ENCODE measurements around the gene C16orf54. TPM values are rescaled to one million over a fixed set of nuclear protein-coding genes. Genes with fewer than 3 reads are reported as not detected.
A peak's percentile ranks its signal among the peaks of the same experiment; 100 is the strongest.

C16orf54 gene
- total and polyA plus RNA-seq, 9 of the 15 experiments (the other 6 are each of a cell fraction or from before 2014, with no cell fraction given) = 0.09 TPM; not detected in 8

- TF ChIP-seq ZNF609 (CRISPR knock-in tag; IDR thresholded peaks at IDR 0.05; ENCODE audit: borderline replicate concordance) (no peak), NFRKB (IDR thresholded peaks at IDR 0.05; ENCODE audit: low read depth) (no peak), KLF13 (tag; IDR thresholded peaks at IDR 0.05; ENCODE audit: borderline replicate concordance, low read depth) (no peak), HNRNPUL1 (IDR thresholded peaks at IDR 0.05; ENCODE audit: low read length) (no peak), ZNF134 (CRISPR knock-in tag; conservative IDR thresholded peaks at IDR 0.05) (no peak), FOXA1 (IDR thresholded peaks at IDR 0.05; ENCODE audit: borderline replicate concordance) (no peak), ZNF699 (CRISPR knock-in tag; IDR thresholded peaks at IDR 0.05; ENCODE audit: insufficient replicate concordance) (no peak), ZNF184 (CRISPR knock-in tag; IDR thresholded peaks at IDR 0.05) (no peak), ZNF311 (CRISPR knock-in tag; IDR thresholded peaks at IDR 0.05) (no peak), SREBF2 (CRISPR knock-in tag; IDR thresholded peaks at IDR 0.05) (no peak), MAZ (CRISPR knock-in tag; conservative IDR thresholded peaks at IDR 0.05 in 1 of 2, IDR thresholded peaks at IDR 0.05 in 1 of 2) (0 out of 4 replicates have a peak, but pooled peaks of 1 of the 2 experiments have one; percentile 24), GABPB1 (CRISPR knock-in tag; IDR thresholded peaks at IDR 0.05) (0 out of 2 replicates have a peak, but pooled peaks have one; percentile 26), ZNF586 (CRISPR knock-in tag; conservative IDR thresholded peaks at IDR 0.05) (no peak), CCAR2 (IDR thresholded peaks at IDR 0.05; ENCODE audit: low read depth, low read length) (no peak), NR4A1 (CRISPR knock-in tag; IDR thresholded peaks at IDR 0.05) (no peak), NR4A1 (tag; IDR thresholded peaks at IDR 0.05) (no peak)
- TF ChIP-seq, protein P1, sequence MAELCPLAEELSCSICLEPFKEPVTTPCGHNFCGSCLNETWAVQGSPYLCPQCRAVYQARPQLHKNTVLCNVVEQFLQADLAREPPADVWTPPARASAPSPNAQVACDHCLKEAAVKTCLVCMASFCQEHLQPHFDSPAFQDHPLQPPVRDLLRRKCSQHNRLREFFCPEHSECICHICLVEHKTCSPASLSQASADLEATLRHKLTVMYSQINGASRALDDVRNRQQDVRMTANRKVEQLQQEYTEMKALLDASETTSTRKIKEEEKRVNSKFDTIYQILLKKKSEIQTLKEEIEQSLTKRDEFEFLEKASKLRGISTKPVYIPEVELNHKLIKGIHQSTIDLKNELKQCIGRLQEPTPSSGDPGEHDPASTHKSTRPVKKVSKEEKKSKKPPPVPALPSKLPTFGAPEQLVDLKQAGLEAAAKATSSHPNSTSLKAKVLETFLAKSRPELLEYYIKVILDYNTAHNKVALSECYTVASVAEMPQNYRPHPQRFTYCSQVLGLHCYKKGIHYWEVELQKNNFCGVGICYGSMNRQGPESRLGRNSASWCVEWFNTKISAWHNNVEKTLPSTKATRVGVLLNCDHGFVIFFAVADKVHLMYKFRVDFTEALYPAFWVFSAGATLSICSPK (IDR thresholded peaks at IDR 0.05; ENCODE audit: borderline replicate concordance) = no peak
- TF ChIP-seq, protein P2, sequence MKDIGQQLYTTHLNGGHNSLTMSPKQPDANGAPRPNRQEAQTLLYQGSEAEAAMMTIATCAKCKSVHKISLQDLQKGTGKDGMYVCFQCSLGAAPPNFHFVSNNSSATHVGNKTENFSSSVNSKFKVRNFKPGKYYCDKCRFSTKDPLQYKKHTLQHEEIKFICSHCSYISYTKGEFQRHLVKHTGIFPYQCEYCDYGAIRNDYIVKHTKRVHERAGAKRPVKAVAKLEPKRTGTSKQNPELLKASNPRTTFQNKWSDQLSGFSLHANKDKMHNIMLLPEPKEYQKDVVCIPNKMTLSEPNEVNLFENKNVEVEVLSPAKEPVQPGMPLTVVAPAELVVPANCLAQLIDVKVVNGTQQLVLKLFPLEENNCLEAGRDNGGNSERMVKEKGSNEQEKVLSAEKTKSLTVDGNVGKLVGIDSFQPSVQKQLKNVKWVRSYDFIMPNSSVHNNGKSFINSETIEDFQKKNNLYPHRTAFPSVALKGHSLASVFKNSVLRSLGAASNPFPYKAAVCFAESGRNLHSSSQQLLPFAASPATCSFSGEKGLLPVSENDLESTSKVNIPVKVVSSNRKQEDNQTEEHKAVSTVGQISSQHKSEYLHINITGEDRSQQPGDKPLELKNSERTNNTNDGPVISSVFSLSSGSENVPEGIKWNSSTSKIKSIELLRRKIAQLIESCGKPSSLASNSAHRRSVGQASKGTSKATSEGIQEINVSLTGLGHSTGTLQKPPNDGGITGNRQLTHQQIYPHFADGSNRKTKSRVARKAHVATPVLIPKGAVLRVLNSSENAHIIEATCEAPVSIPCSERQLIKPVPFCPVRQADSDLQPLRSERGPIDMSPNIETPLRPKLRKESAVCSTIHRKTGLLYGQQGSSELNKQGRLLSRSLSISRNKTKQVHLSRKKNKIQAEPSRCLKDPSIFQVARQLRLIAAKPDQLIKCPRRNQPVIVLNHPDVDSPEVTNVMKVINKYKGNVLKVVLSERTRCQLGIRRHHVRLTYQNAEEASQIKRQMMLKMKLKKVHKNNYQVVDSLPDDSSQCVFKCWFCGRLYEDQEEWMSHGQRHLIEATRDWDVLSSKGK (CRISPR knock-in tag; IDR thresholded peaks at IDR 0.05) = no peak
These were observed 16.7 kb downstream of the C16orf54 start (continued) for GRCh38 chr16:29729116-29729521.
